GM12878 (cell line): Measurements from ENCODE around the gene ANO10. TPM values are rescaled to one million over a fixed set of nuclear protein-coding genes. Genes with fewer than 3 reads are reported as not detected.

Source experiments
- ATAC-seq: fragments of 200-7000 bp; cut with Tn5 transposase; 3 replicates; pipeline ENCODE4 v1.9.1; 2020; ENCODE audit warnings: mild to moderate bottlenecking, moderate library complexity
- BruUV-seq: library from RNA; stranded (reverse); fragments of 400-500 nt; replicated peaks from 2 replicates; lab custom pipeline; 2021; lab: Mats Ljungman, UMichigan
- CTCF ChIA-PET: fragments of 300-600 bp; sonication (Branson Sonifier 250); formaldehyde crosslinking; extraction: SDS; loops from one replicate; lab custom pipeline; 2021; ENCODE audit warnings: inconsistent platforms; lab: Yijun Ruan, JAX
- POLR2A ChIA-PET: fragments of 350-600 bp; formaldehyde crosslinking; extraction: SDS; loops from one replicate; lab custom pipeline; 2021; ENCODE audit warnings: inconsistent platforms; lab: Charles Lee
- RAD21 ChIA-PET: fragments of 300-600 bp; sonication (Branson Sonifier 250); formaldehyde crosslinking; loops from one replicate; lab custom pipeline; 2023; ENCODE audit warnings: antibody characterized with exemption; ENCODE audit not compliant: unreplicated experiment; lab: Charles Lee
- SMC1A ChIA-PET: fragments of 300-600 bp; sonication (Branson Sonifier 250); formaldehyde crosslinking; loops from one replicate; lab custom pipeline; 2023; ENCODE audit not compliant: unreplicated experiment, uncharacterized antibody; lab: Charles Lee
- DNase-seq: peaks from one replicate; pipeline ENCODE4 v3.0.0-alpha.2; 2011; ENCODE audit warnings: low read depth, low spot score
- FAIRE-seq: peaks from 3 replicates; lab custom pipeline; 2011; peaks lifted over from hg19 to GRCh38; lab: Jason Lieb, UNC
- H2AFZ ChIP-seq: 2 replicates; pipeline ENCODE4 v1.6.0; 2011; ENCODE audit warnings: low read depth, low read length, control low read depth; ENCODE audit not compliant: control insufficient read depth
- H3K27ac ChIP-seq: 2 replicates; pipeline ENCODE4 v1.5.1; 2011; ENCODE audit warnings: control low read depth; ENCODE audit not compliant: control insufficient read depth, insufficient read depth
- H3K27me3 ChIP-seq, 2 experiments: replicated peaks in 1 of 2; 2 replicates each; pipeline versions ENCODE4 v1.6.0 to v1.6.1; 2011; ENCODE audit warnings: low read length in 1 of 2; ENCODE audit not compliant: control insufficient read depth in 2 of 2, insufficient read depth in 2 of 2
- H3K36me3 ChIP-seq, 2 experiments: 2 replicates each; pipeline ENCODE4 v1.5.1; 2011; ENCODE audit warnings: low read length in 1 of 2; ENCODE audit not compliant: control insufficient read depth in 2 of 2, insufficient read depth in 2 of 2
- H3K4me1 ChIP-seq: 2 replicates; pipeline ENCODE4 v1.6.1; 2011; ENCODE audit warnings: mild to moderate bottlenecking, low read length, moderate library complexity, mixed read lengths; ENCODE audit not compliant: control insufficient read depth, insufficient read depth
- H3K4me2 ChIP-seq: 2 replicates; pipeline ENCODE4 v1.6.0; 2011; ENCODE audit warnings: control low read depth; ENCODE audit not compliant: control insufficient read depth, insufficient read depth
- H3K4me3 ChIP-seq: fragments of 200-600 bp; sonication (generic); 2 replicates; pipeline ENCODE4 v1.5.1; 2016
- H3K79me2 ChIP-seq: 2 replicates; pipeline ENCODE4 v1.6.0; 2011; ENCODE audit warnings: low read length; ENCODE audit not compliant: control insufficient read depth, insufficient read depth
- H3K9ac ChIP-seq: 2 replicates; pipeline ENCODE4 v1.8.0; 2011; ENCODE audit warnings: low read length, control low read depth, mixed read lengths; ENCODE audit not compliant: control insufficient read depth, insufficient read depth
- H3K9me3 ChIP-seq: replicated peaks from 3 replicates; pipeline ENCODE4 v1.5.1; 2011; ENCODE audit warnings: mild to moderate bottlenecking, low read length; ENCODE audit not compliant: control insufficient read depth, insufficient read depth
- H4K20me1 ChIP-seq: 2 replicates; pipeline ENCODE4 v1.6.0; 2011; ENCODE audit not compliant: control insufficient read depth, insufficient read depth
- CBX5 ChIP-seq: sonication (generic); IDR thresholded peaks from 2 replicates; pipeline ENCODE4 v1.6.1; 2016; ENCODE audit warnings: low read depth, moderate library complexity, mild to moderate bottlenecking, inconsistent platforms
- CREB1 ChIP-seq: IDR thresholded peaks from 2 replicates; pipeline ENCODE4 v1.6.1; 2012; ENCODE audit warnings: low read depth, mild to moderate bottlenecking, inconsistent platforms
- FOXM1 ChIP-seq: IDR thresholded peaks from 2 replicates; pipeline ENCODE4 v1.6.1; 2012; ENCODE audit warnings: low read depth, mild to moderate bottlenecking, inconsistent platforms, low read length, moderate library complexity
- JUND ChIP-seq: IDR thresholded peaks from 2 replicates; pipeline ENCODE4 v1.6.1; 2012; ENCODE audit warnings: low read depth, mild to moderate bottlenecking, low read length, improper control_type of control experiment, moderate library complexity
- SPI1 ChIP-seq: IDR thresholded peaks from 2 replicates; pipeline ENCODE4 v1.6.1; 2011; ENCODE audit warnings: low read depth, mild to moderate bottlenecking, low read length, moderate library complexity, borderline replicate concordance; ENCODE audit not compliant: insufficient read depth
- SREBF2 ChIP-seq: IDR thresholded peaks from 2 replicates; pipeline ENCODE4 v1.6.1; 2012; ENCODE audit warnings: mild to moderate bottlenecking, low read length
- STAT1 ChIP-seq: fragments of 450-650 bp; conservative IDR thresholded peaks from 2 replicates; pipeline ENCODE4 v1.6.1; 2014; ENCODE audit warnings: antibody characterized with exemption, mild to moderate bottlenecking
- STAT3 ChIP-seq: IDR thresholded peaks from 2 replicates; pipeline ENCODE4 v1.6.1; 2011; ENCODE audit warnings: low read depth, low read length, improper control_type of control experiment
- TCF12 ChIP-seq: IDR thresholded peaks from 2 replicates; pipeline ENCODE4 v1.6.1; 2011; ENCODE audit warnings: low read depth, mild to moderate bottlenecking, low read length
- YY1 ChIP-seq: IDR thresholded peaks from 2 replicates; pipeline ENCODE4 v1.6.1; 2011; ENCODE audit warnings: low read depth, mild to moderate bottlenecking, low read length
- WGBS: methylation state at CpG from one replicate; pipeline ENCODE4 v1.1.6; 2016; ENCODE audit warnings: low lambda C conversion rate; ENCODE audit not compliant: insufficient replicate concordance, insufficient coverage; ENCODE audit errors: missing lambda C conversion rate; 5-methylcytosine and 5-hydroxymethylcytosine counted together
- in situ Hi-C: fragments of 300-500 bp; cut with MboI; formaldehyde crosslinking; loops from 9 replicates; pipeline ENCODE4 v1.14.3; 2018; ENCODE audit warnings: mixed read lengths
- intact Hi-C: fragments of 100-400 bp; cut with micrococcal nuclease; formaldehyde crosslinking; loops from one replicate; pipeline ENCODE4 v1.14.2; 2022; ENCODE audit not compliant: unreplicated experiment
- polyA plus RNA-seq, 11 experiments: library from polyadenylated mRNA; depleted of rRNA in 4 of 11; unstranded in 6 of 11; stranded (reverse) in 5 of 11; fragments of >200 nt; fragmentation: Nextera tagmentation in 4 of 11; fragmentation: Illumina TruSeq in 1 of 11; extraction: Ambion mirVana in 4 of 11; extraction: Trizol in 1 of 11; gene quantifications; 1 replicate in 1 of 11; 2 replicates in 10 of 11; pipeline versions ENCODE4 v1.2.1 to v1.2.3, GENCODE V29; 2011 to 2016; ENCODE audit warnings: inconsistent platforms in 2 of 11, missing spikeins in 2 of 11, low read depth in 1 of 11
- total RNA-seq, 4 experiments: library from RNA; depleted of rRNA in 3 of 4; stranded (reverse); fragments of >200 nt in 3 of 4; fragmentation: Illumina TruSeq in 1 of 4; extraction: Trizol in 1 of 4; gene quantifications; 2 replicates each; pipeline versions ENCODE4 v1.2.1 to v1.2.3, GENCODE V29; 2013 to 2021
- TF ChIP-seq, protein P1 (sequence below): IDR thresholded peaks from 2 replicates; pipeline ENCODE4 v1.6.1; 2012; ENCODE audit warnings: low read length, inconsistent platforms
- TF ChIP-seq, protein P2 (sequence below): fragments of 450-650 bp; IDR thresholded peaks from 2 replicates; pipeline ENCODE4 v1.6.1; 2016; ENCODE audit warnings: mild to moderate bottlenecking
- TF ChIP-seq, protein P3 (sequence below): fragments of 450-650 bp; IDR thresholded peaks from 2 replicates; pipeline ENCODE4 v1.6.1; 2017; ENCODE audit warnings: low read depth, mild to moderate bottlenecking, moderate library complexity
- TF ChIP-seq, protein P4 (sequence below): IDR thresholded peaks from 2 replicates; pipeline ENCODE4 v1.6.1; 2011; ENCODE audit warnings: borderline replicate concordance, low read depth, mild to moderate bottlenecking, moderate library complexity, mixed read lengths, low read length; ENCODE audit not compliant: insufficient read depth; ENCODE audit errors: extremely low read length
- TF ChIP-seq, protein P5 (sequence below): IDR thresholded peaks from 2 replicates; pipeline ENCODE4 v1.6.1; 2012; ENCODE audit warnings: mild to moderate bottlenecking, low read depth, low read length

The ANO10 gene
- total and polyA plus RNA-seq, 10 of the 15 experiments (the other 5 are each of a cell fraction or from before 2014, with no cell fraction given), result 0.29 to 21.9 (median 1.6) TPM

DNA sequence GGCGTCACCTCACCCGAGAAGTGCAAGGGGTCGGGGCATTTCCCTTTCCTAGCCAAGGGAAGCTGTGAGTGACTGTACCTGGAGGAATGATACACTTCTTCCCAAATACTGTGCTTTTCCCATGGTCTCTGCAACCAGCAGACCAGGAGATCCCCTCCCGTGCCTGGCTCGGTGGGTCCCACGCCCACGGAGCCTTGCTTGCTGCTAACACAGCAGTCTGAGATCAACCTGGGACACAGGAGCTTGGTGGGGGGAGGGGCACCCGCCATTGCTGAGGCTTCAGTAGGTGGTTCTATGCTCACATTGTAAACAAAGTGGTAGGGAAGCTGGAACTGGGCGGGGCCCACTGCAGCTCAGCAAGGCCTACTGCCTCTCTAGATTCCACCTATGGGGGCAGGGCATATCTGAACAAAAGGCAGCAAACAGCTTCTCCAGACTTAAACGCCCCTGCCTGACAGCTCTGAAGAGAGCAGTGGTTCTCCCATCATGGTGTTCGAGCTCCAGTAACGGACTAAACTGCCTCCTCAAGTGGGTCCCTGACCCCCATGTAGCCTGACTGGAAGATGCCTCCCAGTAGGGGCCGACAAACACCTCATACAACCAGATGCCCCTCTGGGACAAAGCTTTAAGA lies 37.6 kb upstream of the ANO10 start:
- H3K4me1 ChIP-seq, result no peaks in the 10 kb centered on the region
- TF ChIP-seq, protein P1, sequence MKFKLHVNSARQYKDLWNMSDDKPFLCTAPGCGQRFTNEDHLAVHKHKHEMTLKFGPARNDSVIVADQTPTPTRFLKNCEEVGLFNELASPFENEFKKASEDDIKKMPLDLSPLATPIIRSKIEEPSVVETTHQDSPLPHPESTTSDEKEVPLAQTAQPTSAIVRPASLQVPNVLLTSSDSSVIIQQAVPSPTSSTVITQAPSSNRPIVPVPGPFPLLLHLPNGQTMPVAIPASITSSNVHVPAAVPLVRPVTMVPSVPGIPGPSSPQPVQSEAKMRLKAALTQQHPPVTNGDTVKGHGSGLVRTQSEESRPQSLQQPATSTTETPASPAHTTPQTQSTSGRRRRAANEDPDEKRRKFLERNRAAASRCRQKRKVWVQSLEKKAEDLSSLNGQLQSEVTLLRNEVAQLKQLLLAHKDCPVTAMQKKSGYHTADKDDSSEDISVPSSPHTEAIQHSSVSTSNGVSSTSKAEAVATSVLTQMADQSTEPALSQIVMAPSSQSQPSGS, result no peak
- TF ChIP-seq, protein P2, sequence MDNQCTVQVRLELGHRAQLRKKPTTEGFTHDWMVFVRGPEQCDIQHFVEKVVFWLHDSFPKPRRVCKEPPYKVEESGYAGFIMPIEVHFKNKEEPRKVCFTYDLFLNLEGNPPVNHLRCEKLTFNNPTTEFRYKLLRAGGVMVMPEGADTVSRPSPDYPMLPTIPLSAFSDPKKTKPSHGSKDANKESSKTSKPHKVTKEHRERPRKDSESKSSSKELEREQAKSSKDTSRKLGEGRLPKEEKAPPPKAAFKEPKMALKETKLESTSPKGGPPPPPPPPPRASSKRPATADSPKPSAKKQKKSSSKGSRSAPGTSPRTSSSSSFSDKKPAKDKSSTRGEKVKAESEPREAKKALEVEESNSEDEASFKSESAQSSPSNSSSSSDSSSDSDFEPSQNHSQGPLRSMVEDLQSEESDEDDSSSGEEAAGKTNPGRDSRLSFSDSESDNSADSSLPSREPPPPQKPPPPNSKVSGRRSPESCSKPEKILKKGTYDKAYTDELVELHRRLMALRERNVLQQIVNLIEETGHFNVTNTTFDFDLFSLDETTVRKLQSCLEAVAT, result no peak
- TF ChIP-seq STAT1, result no peak
- no peak for TF ChIP-seq SREBF2
- TF ChIP-seq CBX5, result no peak
- TF ChIP-seq CREB1, result no peak
- TF ChIP-seq, protein P3, sequence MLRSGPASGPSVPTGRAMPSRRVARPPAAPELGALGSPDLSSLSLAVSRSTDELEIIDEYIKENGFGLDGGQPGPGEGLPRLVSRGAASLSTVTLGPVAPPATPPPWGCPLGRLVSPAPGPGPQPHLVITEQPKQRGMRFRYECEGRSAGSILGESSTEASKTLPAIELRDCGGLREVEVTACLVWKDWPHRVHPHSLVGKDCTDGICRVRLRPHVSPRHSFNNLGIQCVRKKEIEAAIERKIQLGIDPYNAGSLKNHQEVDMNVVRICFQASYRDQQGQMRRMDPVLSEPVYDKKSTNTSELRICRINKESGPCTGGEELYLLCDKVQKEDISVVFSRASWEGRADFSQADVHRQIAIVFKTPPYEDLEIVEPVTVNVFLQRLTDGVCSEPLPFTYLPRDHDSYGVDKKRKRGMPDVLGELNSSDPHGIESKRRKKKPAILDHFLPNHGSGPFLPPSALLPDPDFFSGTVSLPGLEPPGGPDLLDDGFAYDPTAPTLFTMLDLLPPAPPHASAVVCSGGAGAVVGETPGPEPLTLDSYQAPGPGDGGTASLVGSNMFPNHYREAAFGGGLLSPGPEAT, result no peak
- TF ChIP-seq, protein P4, sequence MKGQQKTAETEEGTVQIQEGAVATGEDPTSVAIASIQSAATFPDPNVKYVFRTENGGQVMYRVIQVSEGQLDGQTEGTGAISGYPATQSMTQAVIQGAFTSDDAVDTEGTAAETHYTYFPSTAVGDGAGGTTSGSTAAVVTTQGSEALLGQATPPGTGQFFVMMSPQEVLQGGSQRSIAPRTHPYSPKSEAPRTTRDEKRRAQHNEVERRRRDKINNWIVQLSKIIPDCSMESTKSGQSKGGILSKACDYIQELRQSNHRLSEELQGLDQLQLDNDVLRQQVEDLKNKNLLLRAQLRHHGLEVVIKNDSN, result no peak
- no peak for TF ChIP-seq YY1
- TF ChIP-seq FOXM1, result no peak
- TF ChIP-seq, protein P5, sequence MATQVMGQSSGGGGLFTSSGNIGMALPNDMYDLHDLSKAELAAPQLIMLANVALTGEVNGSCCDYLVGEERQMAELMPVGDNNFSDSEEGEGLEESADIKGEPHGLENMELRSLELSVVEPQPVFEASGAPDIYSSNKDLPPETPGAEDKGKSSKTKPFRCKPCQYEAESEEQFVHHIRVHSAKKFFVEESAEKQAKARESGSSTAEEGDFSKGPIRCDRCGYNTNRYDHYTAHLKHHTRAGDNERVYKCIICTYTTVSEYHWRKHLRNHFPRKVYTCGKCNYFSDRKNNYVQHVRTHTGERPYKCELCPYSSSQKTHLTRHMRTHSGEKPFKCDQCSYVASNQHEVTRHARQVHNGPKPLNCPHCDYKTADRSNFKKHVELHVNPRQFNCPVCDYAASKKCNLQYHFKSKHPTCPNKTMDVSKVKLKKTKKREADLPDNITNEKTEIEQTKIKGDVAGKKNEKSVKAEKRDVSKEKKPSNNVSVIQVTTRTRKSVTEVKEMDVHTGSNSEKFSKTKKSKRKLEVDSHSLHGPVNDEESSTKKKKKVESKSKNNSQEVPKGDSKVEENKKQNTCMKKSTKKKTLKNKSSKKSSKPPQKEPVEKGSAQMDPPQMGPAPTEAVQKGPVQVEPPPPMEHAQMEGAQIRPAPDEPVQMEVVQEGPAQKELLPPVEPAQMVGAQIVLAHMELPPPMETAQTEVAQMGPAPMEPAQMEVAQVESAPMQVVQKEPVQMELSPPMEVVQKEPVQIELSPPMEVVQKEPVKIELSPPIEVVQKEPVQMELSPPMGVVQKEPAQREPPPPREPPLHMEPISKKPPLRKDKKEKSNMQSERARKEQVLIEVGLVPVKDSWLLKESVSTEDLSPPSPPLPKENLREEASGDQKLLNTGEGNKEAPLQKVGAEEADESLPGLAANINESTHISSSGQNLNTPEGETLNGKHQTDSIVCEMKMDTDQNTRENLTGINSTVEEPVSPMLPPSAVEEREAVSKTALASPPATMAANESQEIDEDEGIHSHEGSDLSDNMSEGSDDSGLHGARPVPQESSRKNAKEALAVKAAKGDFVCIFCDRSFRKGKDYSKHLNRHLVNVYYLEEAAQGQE, result no peak
- no peak for TF ChIP-seq TCF12
- no peak for TF ChIP-seq JUND
- no peak for TF ChIP-seq SPI1
- TF ChIP-seq STAT3, result no peak
- intact Hi-C loops, result no loop called here
- no peak overlapping the region for H3K27ac ChIP-seq
- WGBS, result 27% methylated on average over 13 of the region's 13 CpGs
- DNase-seq (no peak), ATAC-seq (no peak), FAIRE-seq (no peak)
- H3K36me3 ChIP-seq, result no peaks in the 10 kb centered on the region
- no peaks in the 10 kb centered on the region for H3K79me2 ChIP-seq
- no TSS peak for BruUV-seq
- ChIA-PET RAD21 (no interaction called here), POLR2A (no interaction called here), CTCF (interaction anchor here (1.0 kb wide), 1 partner anchor 12 kb away, joined by 3 read pairs; no protein-coding TSS in a partner anchor), SMC1A (no interaction called here)
- H3K9me3 ChIP-seq, result no peaks in the 10 kb centered on the region
- no peak overlapping the region for H3K4me3 ChIP-seq
- H3K9ac ChIP-seq, result no peak overlapping the region
- no peak overlapping the region for H2AFZ ChIP-seq
- no peaks in the 10 kb centered on the region for H4K20me1 ChIP-seq
- no peak overlapping the region for H3K4me2 ChIP-seq
- H3K27me3 ChIP-seq, result no peaks in the 10 kb centered on the region; a peak in 1 of 4 replicates
- in situ Hi-C loops, result no loop called here
